Activated naive CD4-positive, alpha-beta T cell treated with anti-CD3 and anti-CD28 coated beads for 36 hours (primary cell): Measurements from ENCODE around the gene DCAF5. TPM values are rescaled to one million over a fixed set of nuclear protein-coding genes. Genes with fewer than 3 reads are reported as not detected.

ENCODE experiments used
- CTCF ChIA-PET: fragments of 350-600 bp; sonication (Branson Sonifier 250); formaldehyde crosslinking; loops from one replicate; lab custom pipeline; 2021; ENCODE audit warnings: antibody characterized with exemption; lab: Charles Lee
- DNase-seq: peaks from one replicate; pipeline ENCODE4 v3.0.0-alpha.2; 2020
- H3K27ac Mint-ChIP-seq: one replicate; pipeline ENCODE4 v1.8.0; 2021; ENCODE audit warnings: mild to moderate bottlenecking, mixed read lengths
- H3K27me3 Mint-ChIP-seq: one replicate; pipeline ENCODE4 v1.8.0; 2021; ENCODE audit warnings: low read depth, mixed read lengths
- H3K36me3 Mint-ChIP-seq: one replicate; pipeline ENCODE4 v1.8.0; 2021; ENCODE audit warnings: low read depth, mixed read lengths
- H3K4me1 Mint-ChIP-seq: one replicate; pipeline ENCODE4 v1.8.0; 2021; ENCODE audit warnings: low read depth, mixed read lengths
- H3K4me3 Mint-ChIP-seq: one replicate; pipeline ENCODE4 v1.8.0; 2021; ENCODE audit warnings: mild to moderate bottlenecking, moderate library complexity, mixed read lengths
- H3K9me3 Mint-ChIP-seq: one replicate; pipeline ENCODE4 v1.8.0; 2021; ENCODE audit warnings: mixed read lengths
- intact Hi-C: fragments of 100-400 bp; cut with micrococcal nuclease; formaldehyde crosslinking; loops from one replicate; pipeline ENCODE4 v1.15.1; 2023
- total RNA-seq, 2 experiments: library from RNA; stranded (reverse); gene quantifications; one replicate each; pipeline ENCODE4 v1.2.3, GENCODE V29; 2021

The DCAF5 gene
- total RNA-seq, 2 experiments from 2014 or later = 34.5 to 35.1 TPM

DNA sequence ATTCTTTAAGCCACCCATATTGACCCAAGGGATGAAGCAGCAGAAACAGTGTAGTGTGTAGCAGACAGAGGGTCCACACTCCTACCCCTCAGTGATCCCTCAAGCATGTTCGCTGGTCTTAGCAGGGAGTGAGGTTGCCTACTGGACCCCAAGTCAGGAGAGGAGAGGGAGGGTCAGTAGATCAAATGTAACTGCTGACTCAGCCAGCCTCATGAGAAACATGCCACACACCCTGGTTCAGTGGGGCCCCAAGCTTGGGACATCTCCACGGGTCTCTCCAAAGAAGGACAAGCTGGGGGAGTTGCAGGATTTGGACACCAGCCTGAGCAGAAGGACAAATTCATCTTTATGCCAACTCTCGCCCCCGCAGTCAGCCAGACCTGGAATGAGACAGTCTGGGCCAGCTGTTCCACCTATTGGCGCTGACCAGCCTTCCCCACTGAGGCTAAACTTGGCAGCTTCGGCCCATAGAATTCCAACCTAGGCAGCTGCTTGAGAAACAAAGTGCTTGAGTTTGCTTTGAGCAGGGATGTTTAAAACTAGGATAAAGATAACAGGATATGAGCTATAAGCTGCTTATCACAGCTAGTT, 107.9 kb downstream of the DCAF5 start:
- peaks cover 8% of the 10 kb centered on the region for H3K4me1 Mint-ChIP-seq
- intact Hi-C loops = no loop called here
- H3K4me3 Mint-ChIP-seq = no peak overlapping the region
- no peak for DNase-seq
- CTCF ChIA-PET = interaction anchor here (1.1 kb wide), 1 partner anchor 134 kb away, joined by 3 read pairs; no protein-coding TSS in a partner anchor
- no peaks in the 10 kb centered on the region for H3K9me3 Mint-ChIP-seq
- peaks cover 18% of the 10 kb centered on the region for H3K27me3 Mint-ChIP-seq
- H3K27ac Mint-ChIP-seq = no peak overlapping the region
- H3K36me3 Mint-ChIP-seq = no peaks in the 10 kb centered on the region

DNA sequence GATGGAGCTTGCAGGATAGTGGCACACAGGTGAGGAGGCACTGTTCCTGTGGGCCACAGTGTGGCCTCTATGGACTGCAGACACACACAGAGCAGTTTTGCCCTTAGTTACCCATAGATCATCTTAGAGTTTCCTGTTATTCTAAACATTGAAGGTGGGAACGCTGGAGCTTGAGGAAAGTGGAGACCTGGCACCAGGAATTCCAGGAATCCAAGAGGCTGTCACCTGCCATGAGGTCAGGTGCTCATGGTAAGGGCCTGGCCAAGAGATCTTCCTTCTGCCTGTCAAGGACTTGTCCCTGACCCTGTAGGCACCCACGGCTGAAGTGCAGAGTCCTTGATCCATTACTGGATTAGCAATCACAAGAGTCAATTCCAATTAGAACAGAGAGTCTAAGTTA, 108.6 kb downstream of the DCAF5 start:
- H3K36me3 Mint-ChIP-seq = no peaks in the 10 kb centered on the region
- intact Hi-C loops = no loop called here
- peaks cover 8% of the 10 kb centered on the region for H3K4me1 Mint-ChIP-seq
- CTCF ChIA-PET = no interaction called here
- H3K9me3 Mint-ChIP-seq = no peaks in the 10 kb centered on the region
- H3K27me3 Mint-ChIP-seq = peaks cover 23% of the 10 kb centered on the region
- no peak overlapping the region for H3K27ac Mint-ChIP-seq
- no peak overlapping the region for H3K4me3 Mint-ChIP-seq
- DNase-seq = no peak

DNA sequence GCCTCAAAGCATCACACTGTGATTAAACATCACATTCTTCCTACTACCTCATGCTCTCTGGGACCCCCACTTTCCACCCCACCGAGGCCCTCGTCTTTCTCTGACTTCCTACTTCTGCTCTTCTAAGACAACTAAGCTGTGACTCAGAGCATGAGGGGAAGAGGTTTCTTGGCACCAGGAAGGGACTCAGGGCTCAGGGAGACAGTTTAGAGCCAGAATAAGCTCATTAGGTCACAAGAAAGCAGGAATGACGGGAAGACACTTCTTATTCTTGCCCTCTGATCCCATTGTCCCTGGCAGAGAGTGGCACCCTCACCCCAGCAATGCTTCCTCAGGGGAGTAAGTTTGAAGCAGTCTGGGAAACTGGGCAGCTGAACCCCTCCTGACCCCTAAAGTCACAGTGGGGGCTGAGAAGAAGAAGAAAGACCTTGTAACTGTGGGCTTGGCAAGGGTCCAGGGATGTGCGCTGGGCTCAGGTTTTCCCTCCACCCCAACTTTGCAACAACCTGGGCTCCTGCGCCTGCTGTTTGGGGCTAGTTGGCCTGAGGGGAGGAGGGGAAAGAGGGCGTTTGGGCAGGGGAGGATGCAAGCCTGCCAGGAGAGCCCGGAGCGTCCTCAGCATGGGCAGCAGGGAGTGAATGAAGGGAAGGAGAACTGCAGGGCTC, 109.2 kb downstream of the DCAF5 start:
- peaks cover 29% of the 10 kb centered on the region for H3K27me3 Mint-ChIP-seq
- no peak overlapping the region for H3K27ac Mint-ChIP-seq
- CTCF ChIA-PET = no interaction called here

DNA sequence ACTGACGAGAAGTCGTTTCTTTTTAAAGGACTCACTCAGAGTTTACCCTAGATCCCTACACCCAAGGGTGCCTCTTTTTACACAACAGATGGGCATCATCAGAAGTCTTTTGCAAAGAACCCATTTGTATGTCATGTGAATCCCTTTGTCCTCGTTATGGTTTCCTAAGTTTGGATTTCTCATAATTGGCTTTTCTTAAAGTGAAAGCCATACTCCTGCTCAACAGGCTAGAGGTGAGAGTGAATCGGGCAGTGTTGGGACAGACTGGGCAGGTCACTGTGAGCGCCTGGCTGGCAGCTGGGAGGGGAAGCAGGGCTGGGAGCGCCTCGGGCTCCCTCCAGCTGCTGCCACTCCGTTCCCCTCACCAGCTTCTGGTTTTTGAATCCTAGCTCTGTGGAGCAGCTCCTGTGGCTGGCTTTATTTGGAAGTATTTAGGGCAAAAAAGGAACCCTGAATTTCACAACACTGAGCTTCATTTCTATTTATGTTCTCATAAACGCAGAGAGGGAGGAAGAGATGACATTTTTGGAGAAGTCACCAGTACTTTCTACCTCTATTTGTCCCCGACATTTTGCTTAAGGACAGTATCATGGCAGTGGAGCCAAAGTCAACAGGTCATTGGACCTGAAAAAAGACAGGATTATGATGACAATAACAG, 110.0 kb downstream of the DCAF5 start:
- Mint-ChIP-seq H3K27ac (no peak overlapping the region), H3K27me3 (peaks cover 35% of the 10 kb centered on the region), H3K9me3 (no peaks in the 10 kb centered on the region), H3K36me3 (no peaks in the 10 kb centered on the region), H3K4me3 (no peak overlapping the region), H3K4me1 (peaks cover 8% of the 10 kb centered on the region)
- intact Hi-C loops = no loop called here
- no peak for DNase-seq
- CTCF ChIA-PET = interaction anchor here (0.6 to 0.8 kb wide), 2 partner anchors 230 to 413 kb away, joined by 3 read pairs; no protein-coding TSS in a partner anchor

More for the DNA sequence above, 109.2 kb downstream of the DCAF5 start:
- H3K9me3 Mint-ChIP-seq = no peaks in the 10 kb centered on the region
- H3K36me3 Mint-ChIP-seq = no peaks in the 10 kb centered on the region
- intact Hi-C loops = no loop called here
- peaks cover 8% of the 10 kb centered on the region for H3K4me1 Mint-ChIP-seq
- DNase-seq = no peak
- no peak overlapping the region for H3K4me3 Mint-ChIP-seq

DNA sequence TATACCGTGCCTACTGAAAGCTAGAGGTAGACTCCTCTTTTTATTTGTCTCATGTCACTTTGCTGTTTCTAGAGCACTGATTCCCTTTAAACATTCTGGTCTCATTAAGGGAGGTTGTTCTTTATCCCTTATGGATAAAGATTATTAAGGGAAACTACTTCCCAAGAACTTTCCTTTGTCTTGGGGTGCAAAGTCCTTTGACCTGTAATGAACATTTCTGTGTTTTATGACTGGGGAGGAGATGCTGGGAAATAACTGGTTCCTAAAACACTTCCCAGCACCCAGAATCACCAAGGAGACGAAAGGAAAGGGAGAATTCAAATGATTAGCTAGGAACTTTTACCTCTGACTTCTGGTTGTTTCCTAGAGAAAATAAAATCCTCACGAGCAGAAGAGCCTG, 110.6 kb downstream of the DCAF5 start:
- Mint-ChIP-seq H3K27ac (no peak overlapping the region), H3K4me1 (peaks cover 8% of the 10 kb centered on the region), H3K27me3 (peaks cover 41% of the 10 kb centered on the region), H3K4me3 (no peak overlapping the region), H3K9me3 (no peaks in the 10 kb centered on the region), H3K36me3 (no peaks in the 10 kb centered on the region)
- no peak for DNase-seq
- CTCF ChIA-PET = interaction anchor here (0.6 to 0.8 kb wide), 2 partner anchors 230 to 412 kb away, joined by 3 read pairs; no protein-coding TSS in a partner anchor
- intact Hi-C loops = no loop called here

DNA sequence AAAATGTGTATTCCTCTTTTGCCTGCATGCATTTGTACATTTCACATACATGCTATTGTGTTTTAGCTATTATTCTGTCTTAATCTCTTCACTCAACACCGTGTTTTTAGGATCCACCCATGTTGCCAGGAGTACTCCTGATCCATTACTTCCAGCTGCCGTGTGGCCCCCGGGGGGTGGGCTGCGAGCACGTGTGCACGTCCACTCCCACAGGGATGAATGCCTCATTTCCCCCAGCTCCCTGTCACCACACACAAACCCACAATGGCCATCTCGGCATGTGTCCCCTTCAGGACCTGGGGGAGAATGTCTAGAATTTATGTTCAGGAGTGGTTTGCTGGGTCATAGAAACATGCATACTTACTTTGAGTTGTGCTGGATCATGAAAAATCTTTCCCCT, 111.1 kb downstream of the DCAF5 start:
- no peak overlapping the region for H3K4me3 Mint-ChIP-seq
- CTCF ChIA-PET = no interaction called here
- peaks cover 42% of the 10 kb centered on the region for H3K27me3 Mint-ChIP-seq
- no peaks in the 10 kb centered on the region for H3K36me3 Mint-ChIP-seq
- H3K27ac Mint-ChIP-seq = no peak overlapping the region
- no peak for DNase-seq
- intact Hi-C loops = no loop called here
- H3K4me1 Mint-ChIP-seq = peaks cover 8% of the 10 kb centered on the region
- H3K9me3 Mint-ChIP-seq = no peaks in the 10 kb centered on the region

DNA sequence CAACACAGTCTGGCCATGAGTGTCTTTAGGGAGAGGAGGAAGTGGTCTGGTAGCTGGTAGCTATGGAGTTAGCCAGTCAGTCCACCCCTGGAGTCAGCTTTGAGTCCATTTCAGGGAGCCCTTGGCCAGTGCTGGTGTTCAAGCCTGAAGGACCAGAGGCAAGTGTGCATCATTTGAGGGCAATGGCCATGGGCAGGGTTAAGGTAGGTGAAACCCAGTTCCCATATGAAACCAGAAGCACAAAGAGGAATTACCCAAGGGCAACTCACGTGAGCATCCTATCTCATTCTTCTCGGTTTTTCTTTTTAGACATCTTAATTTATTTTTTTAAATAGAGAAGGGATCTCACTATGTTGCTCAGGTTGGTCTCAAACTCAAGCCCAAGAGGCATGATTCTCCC, 112.6 kb downstream of the DCAF5 start:
- intact Hi-C loops = no loop called here
- Mint-ChIP-seq H3K27me3 (peaks cover 42% of the 10 kb centered on the region), H3K4me3 (no peak overlapping the region), H3K36me3 (no peaks in the 10 kb centered on the region), H3K4me1 (peaks cover 8% of the 10 kb centered on the region), H3K9me3 (no peaks in the 10 kb centered on the region), H3K27ac (no peak overlapping the region)
- DNase-seq = no peak
- CTCF ChIA-PET = interaction anchor here (0.6 kb wide), 1 partner anchor 9 kb away, joined by 6 read pairs; no protein-coding TSS in a partner anchor

DNA sequence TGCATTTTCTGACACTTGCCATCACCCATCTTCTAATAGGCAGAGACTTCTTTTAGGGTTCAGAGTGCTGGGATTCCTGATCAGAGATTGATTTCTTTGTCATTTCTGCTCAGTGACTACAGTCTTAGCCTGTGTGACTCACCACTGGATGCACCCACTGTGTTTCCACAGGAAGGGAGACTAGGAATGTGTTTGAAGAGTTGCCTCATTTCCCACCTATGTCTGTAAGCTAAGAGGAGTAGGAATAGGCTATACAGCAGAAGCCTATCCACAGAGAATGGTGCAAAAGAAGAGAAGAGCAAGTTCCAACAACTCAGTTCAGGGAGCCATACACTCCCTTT, 113.7 kb downstream of the DCAF5 start:
- CTCF ChIA-PET = no interaction called here
- Mint-ChIP-seq H3K36me3 (no peaks in the 10 kb centered on the region), H3K27me3 (peaks cover 42% of the 10 kb centered on the region), H3K4me3 (no peak overlapping the region), H3K27ac (no peak overlapping the region), H3K4me1 (peaks cover 8% of the 10 kb centered on the region), H3K9me3 (no peaks in the 10 kb centered on the region)
- DNase-seq = no peak
- intact Hi-C loops = no loop called here

DNA sequence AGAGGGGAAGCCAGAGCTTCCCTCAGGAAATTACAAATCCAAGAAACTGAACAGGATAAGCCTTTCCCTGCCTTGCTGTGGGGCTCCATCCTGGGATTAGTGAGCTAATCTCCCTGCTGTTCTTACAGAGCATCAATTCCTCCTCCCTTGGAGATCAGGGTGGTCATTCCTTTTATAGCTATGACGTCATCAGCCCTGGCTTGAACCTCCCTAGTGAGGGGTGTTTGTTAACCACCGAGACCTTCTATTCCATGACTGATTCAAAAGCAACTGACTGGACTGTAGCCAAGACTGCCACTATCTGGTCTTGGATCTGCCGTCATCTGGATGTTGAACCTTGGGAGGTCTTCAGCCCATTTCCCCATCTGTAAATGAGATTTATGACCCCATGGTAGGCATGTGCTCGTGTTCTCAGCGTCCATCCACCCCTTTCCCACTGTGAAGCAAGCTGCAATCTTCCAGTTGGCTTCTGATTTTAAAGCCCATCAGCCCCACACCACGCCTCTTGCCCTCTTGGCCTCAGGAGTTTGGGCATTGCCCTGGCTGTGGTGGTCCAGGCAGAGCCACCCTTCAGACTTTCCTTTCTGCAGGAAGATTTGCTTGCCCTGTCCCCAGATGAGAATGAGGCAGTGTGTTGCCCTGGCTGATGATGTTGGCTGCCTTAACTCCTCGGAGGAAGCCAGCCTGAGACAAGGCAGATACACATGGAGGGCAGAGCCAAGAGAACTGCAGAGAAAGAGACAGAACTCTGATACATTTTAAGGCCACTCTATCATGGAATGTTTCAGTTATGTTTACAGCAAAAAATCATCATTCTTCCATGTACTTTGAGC, 114.2 kb downstream of the DCAF5 start:
- Mint-ChIP-seq H3K9me3 (no peaks in the 10 kb centered on the region), H3K36me3 (no peaks in the 10 kb centered on the region), H3K4me3 (no peak overlapping the region), H3K4me1 (peaks cover 7% of the 10 kb centered on the region), H3K27ac (no peak overlapping the region), H3K27me3 (peaks cover 42% of the 10 kb centered on the region)
- no peak for DNase-seq
- CTCF ChIA-PET = interaction anchor here (1.8 kb wide), 1 partner anchor 126 kb away, joined by 5 read pairs; no protein-coding TSS in a partner anchor
- intact Hi-C loops = no loop called here

DNA sequence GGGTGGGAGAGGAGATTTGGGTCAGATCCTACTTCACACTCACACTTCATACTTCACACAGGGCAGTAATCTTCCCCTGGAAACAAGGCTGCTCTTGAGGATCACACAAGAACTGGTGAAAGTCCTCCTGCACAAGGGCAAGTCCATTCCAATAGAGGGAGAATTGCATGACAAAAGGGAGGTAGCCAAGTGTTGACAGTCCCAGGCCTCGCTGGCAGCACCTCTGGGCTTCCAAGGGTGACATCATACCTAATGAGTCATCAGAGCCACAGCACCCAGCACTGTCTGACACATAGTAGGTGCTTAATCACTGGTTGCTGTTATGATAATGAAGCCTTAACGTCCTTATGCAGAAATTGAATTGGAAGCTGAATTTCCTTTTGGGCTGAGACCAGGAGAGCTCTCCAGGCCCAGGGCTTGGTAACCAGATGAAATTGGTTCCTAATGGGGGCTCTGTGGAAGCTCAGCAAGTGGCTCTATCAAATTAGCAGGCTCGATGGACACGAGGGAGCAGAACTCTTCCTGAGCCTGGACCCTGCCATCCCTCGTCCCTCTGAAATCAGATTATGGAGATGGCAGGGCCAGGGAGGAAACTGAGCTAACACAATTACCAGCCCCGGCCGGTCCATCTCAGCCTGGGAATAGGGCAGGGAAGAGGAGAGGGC, 115.0 kb downstream of the DCAF5 start:
- no peak for DNase-seq
- no peak overlapping the region for H3K27ac Mint-ChIP-seq

DNA sequence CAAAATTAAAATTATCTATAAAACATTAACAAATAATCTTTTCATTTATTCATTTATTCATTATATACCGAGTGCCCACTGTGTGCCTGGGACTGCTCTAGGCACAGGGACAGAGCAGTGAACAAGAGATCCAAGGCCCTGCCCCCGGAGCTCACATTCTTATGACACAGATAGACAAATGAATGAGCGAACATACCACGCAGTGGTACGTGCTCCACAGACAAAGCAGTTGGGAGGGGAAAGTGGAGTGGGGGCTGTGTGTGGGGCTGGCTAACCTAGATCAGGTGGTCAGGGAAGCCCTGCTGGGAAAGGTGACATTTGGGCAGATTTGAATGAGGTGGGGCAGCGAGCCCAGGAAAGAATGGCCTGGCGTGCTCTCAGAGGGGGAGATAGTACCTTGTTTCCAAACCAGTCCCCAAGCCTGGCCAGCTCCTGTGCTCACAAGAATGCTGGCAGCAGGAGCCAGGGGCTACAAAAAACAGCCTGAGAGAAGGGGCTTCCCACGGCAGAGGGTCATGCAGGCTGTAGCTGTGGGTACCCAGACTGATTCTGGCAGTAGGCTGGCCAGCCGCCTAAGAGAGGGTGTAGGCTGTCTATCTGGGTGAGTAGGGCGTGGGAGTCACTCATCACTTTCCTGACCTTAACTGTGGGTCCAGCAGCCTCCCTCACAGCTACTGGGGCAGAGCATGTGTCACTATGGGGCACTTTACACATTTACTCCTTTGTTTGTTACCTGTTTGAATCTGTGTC, 116.0 kb downstream of the DCAF5 start:
- CTCF ChIA-PET = interaction anchor here (1.0 to 1.8 kb wide), 3 partner anchors 14 to 174 kb away, joined by 3 to 5 read pairs (median 3); no protein-coding TSS in a partner anchor
- DNase-seq = no peak
- peaks cover 33% of the 10 kb centered on the region for H3K27me3 Mint-ChIP-seq

More for the DNA sequence above, 115.0 kb downstream of the DCAF5 start:
- Mint-ChIP-seq H3K4me3 (no peak overlapping the region), H3K27me3 (peaks cover 40% of the 10 kb centered on the region), H3K4me1 (peaks cover 2% of the 10 kb centered on the region), H3K9me3 (no peaks in the 10 kb centered on the region), H3K36me3 (no peaks in the 10 kb centered on the region)
- intact Hi-C loops = no loop called here
- CTCF ChIA-PET = interaction anchor here (1.2 to 1.8 kb wide), 2 partner anchors 15 to 125 kb away, joined by 3 to 5 read pairs; no protein-coding TSS in a partner anchor

More for the DNA sequence above, 116.0 kb downstream of the DCAF5 start:
- intact Hi-C loops = no loop called here
- Mint-ChIP-seq H3K36me3 (no peaks in the 10 kb centered on the region), H3K4me1 (no peaks in the 10 kb centered on the region), H3K27ac (no peak overlapping the region), H3K4me3 (no peak overlapping the region), H3K9me3 (no peaks in the 10 kb centered on the region)
